OCI-LY1 (cell line): Measurements from ENCODE around the gene A1BG.
A peak's percentile ranks its signal among the peaks of the same experiment; 100 is the strongest.

Experiments
- H2AFZ ChIP-seq: fragments of 200-600 bp; sonication (generic), shearing (Covaris generic); 2 replicates; pipeline ENCODE4 v1.6.0; 2014; ENCODE audit warnings: antibody characterized with exemption, mild to moderate bottlenecking, low read length
- H3F3A ChIP-seq: fragments of 200-600 bp; sonication (generic), shearing (Covaris generic); 2 replicates; pipeline ENCODE4 v1.6.0; 2014; ENCODE audit warnings: mild to moderate bottlenecking, antibody characterized with exemption, low read length, moderate library complexity; ENCODE audit not compliant: insufficient read depth
- H3K27ac ChIP-seq: fragments of 200-600 bp; sonication (generic); 2 replicates; pipeline ENCODE4 v1.5.1; 2014; ENCODE audit warnings: low read length, mixed run types, mild to moderate bottlenecking, low read depth; ENCODE audit not compliant: poor library complexity, severe bottlenecking
- H3K27me3 ChIP-seq: fragments of 200-600 bp; sonication (generic); 2 replicates; pipeline ENCODE4 v1.6.0; 2014; ENCODE audit warnings: antibody characterized with exemption, mild to moderate bottlenecking, low read length, moderate library complexity; ENCODE audit not compliant: insufficient read depth
- H3K36me3 ChIP-seq: fragments of 200-600 bp; sonication (generic); 2 replicates; pipeline ENCODE4 v1.6.1; 2014; ENCODE audit warnings: mild to moderate bottlenecking, antibody characterized with exemption, low read length, moderate library complexity, mixed read lengths; ENCODE audit not compliant: insufficient read depth
- H3K4me1 ChIP-seq: fragments of 200-600 bp; sonication (generic); 2 replicates; pipeline ENCODE4 v1.5.1; 2014; ENCODE audit warnings: mild to moderate bottlenecking, low read length, moderate library complexity; ENCODE audit not compliant: insufficient read depth, severe bottlenecking
- H3K4me2 ChIP-seq: fragments of 200-600 bp; sonication (generic), shearing (Covaris generic); 2 replicates; pipeline ENCODE4 v1.6.1; 2014; ENCODE audit warnings: low read length
- H3K4me3 ChIP-seq: fragments of 200-600 bp; sonication (generic); 2 replicates; pipeline ENCODE4 v1.5.1; 2014; ENCODE audit warnings: low read length, low read depth, mild to moderate bottlenecking, mixed read lengths; ENCODE audit not compliant: poor library complexity, severe bottlenecking
- H3K79me2 ChIP-seq: fragments of 200-600 bp; shearing (Covaris generic); 2 replicates; pipeline ENCODE4 v1.6.1; 2016; ENCODE audit warnings: mixed run types, low read length, mixed read lengths; ENCODE audit not compliant: insufficient read depth
- H3K9ac ChIP-seq: fragments of 200-600 bp; sonication (generic), shearing (Covaris generic); 2 replicates; pipeline ENCODE4 v1.6.1; 2014; ENCODE audit warnings: mild to moderate bottlenecking, low read length, mixed read lengths
- H3K9me2 ChIP-seq: fragments of 200-600 bp; sonication (generic), shearing (Covaris generic); 2 replicates; pipeline ENCODE4 v1.6.1; 2014; ENCODE audit warnings: low read depth, mild to moderate bottlenecking, low read length, mixed read lengths
- H3K9me3 ChIP-seq: fragments of 200-600 bp; shearing (Covaris generic); 2 replicates; pipeline ENCODE4 v1.6.1; 2014; ENCODE audit warnings: low read length, mixed read lengths
- H4K20me1 ChIP-seq: fragments of 200-600 bp; sonication (generic), shearing (Covaris generic); 2 replicates; pipeline ENCODE4 v1.6.0; 2016; ENCODE audit warnings: mild to moderate bottlenecking, low read length; ENCODE audit not compliant: insufficient read depth
- CTCF ChIP-seq: fragments of 200-600 bp; sonication (generic), shearing (Covaris generic); IDR thresholded peaks from 2 replicates; pipeline ENCODE4 v1.5.1; 2017; ENCODE audit warnings: mild to moderate bottlenecking, antibody characterized with exemption, low read length, moderate library complexity, mixed read lengths
- EZH2 ChIP-seq: fragments of 200-600 bp; sonication (generic), shearing (Covaris generic); IDR thresholded peaks from 2 replicates; pipeline ENCODE4 v1.8.0; 2017; ENCODE audit warnings: borderline replicate concordance, mixed run types, mild to moderate bottlenecking, antibody characterized with exemption, low read length, moderate library complexity, mixed read lengths

A1BG gene

DNA sequence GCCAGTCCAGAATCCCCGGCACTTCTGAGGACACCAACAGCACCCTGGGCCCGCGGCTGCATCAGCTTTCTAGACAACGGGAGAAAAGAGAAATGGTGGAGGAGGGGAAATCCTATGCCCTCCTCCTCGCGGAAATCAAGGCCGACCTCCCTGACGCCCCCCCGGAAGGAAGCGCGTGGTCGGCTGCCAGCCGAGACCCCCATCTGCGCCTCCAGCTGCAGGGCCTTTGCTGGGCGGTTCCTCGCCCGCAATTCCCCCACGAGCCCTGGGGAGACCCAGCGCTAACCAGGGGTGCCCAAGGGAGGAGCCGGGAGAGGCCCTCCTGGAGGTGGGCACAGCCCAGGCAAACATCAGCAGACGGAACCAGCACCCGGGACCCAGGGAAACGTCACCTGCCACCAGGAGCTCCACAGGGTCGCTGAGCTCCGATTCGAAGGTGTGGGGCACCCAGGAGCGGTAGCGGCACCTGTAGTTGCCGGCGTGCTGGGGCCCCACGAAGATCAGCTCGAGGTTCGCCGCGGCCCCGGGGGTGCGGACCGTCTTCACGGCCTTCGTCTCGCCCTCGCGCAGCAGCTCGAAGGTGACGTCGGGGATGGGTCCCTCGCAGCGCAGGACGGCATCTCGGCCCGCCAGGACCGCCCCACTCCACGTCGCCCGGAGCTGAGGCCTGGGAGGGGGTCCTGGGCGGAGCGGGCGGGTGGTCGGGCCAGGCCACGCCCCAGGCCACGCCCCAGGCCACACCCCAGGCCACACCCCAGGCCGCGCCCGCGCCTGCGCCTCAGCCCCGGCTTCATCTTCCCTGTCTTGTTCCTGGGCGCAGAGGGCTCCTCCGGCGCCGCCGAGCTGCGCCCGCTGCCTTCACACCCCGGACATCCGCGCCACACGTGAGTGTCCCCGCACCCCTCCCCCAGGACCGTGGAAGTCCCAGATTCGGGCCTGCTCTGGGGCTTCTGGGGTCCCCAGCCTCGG lies 6.0 kb downstream of the A1BG start:
- Histone ChIP-seq H3K36me3 (no peaks in the 10 kb centered on the region), H3K4me3 (peak overlapping the region; percentile 95), H4K20me1 (no peaks in the 10 kb centered on the region), H2AFZ (no peak overlapping the region), H3K4me1 (peaks cover 39% of the 10 kb centered on the region), H3K27me3 (no peaks in the 10 kb centered on the region), H3K9me3 (no peaks in the 10 kb centered on the region), H3K27ac (peak overlapping the region; percentile 16), H3K9ac (peak overlapping the region; percentile 90), H3K4me2 (peak overlapping the region; percentile 83), H3K9me2 (no peaks in the 10 kb centered on the region), H3F3A (no peaks in the 10 kb centered on the region), H3K79me2 (peaks cover 9% of the 10 kb centered on the region)
- no peak for TF ChIP-seq EZH2
- no peak for TF ChIP-seq CTCF

DNA sequence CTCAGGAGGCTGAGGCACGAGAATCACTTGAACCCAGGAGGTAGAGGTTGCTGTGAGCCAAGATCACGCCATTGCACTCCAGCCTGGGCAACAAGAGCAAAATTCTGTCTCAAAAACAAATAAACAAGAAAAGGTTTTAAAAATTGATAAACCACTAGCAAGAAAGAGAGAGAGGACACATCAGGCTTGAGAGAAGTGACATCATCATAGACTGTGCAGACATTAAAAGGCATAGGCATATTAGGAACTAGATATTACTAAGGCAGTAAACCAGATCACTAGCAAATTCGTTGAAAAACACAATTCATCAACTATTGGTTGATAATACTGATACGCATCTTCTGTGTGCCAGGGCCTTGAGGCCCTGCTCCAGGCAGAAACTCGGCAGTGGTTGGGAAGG lies 7.7 kb downstream of the A1BG start:
- no peak overlapping the region for H3K4me2 ChIP-seq
- no peaks in the 10 kb centered on the region for H3K9me3 ChIP-seq
- H3K79me2 ChIP-seq = peaks cover 9% of the 10 kb centered on the region
- no peak overlapping the region for H3K4me3 ChIP-seq
- no peaks in the 10 kb centered on the region for H4K20me1 ChIP-seq
- H3K36me3 ChIP-seq = peaks cover 6% of the 10 kb centered on the region; the same call in 1 of the 2 replicates
- no peaks in the 10 kb centered on the region for H3K9me2 ChIP-seq
- H3K9ac ChIP-seq = no peak overlapping the region
- no peak overlapping the region for H2AFZ ChIP-seq
- peak overlapping the region; percentile 10 for H3K27ac ChIP-seq
- no peaks in the 10 kb centered on the region for H3F3A ChIP-seq
- H3K27me3 ChIP-seq = no peaks in the 10 kb centered on the region
- H3K4me1 ChIP-seq = peaks cover 39% of the 10 kb centered on the region
- no peak for TF ChIP-seq CTCF
- TF ChIP-seq EZH2 = no peak

- TF ChIP-seq CTCF (no peak), EZH2 (no peak)
- Histone ChIP-seq H3F3A (no peaks in the 10 kb centered on the region), H4K20me1 (no peaks in the 10 kb centered on the region), H3K4me1 (no peaks in the 10 kb centered on the region), H3K9me3 (no peaks in the 10 kb centered on the region; the same call in 1 of the 2 replicates), H3K27me3 (no peaks in the 10 kb centered on the region), H3K27ac (no peak overlapping the region), H3K79me2 (no peaks in the 10 kb centered on the region), H3K9me2 (no peaks in the 10 kb centered on the region), H3K4me2 (no peak overlapping the region), H3K9ac (no peak overlapping the region), H3K4me3 (no peak overlapping the region), H3K36me3 (peaks cover 53% of the 10 kb centered on the region), H2AFZ (no peak overlapping the region)
Measured at GRCh38 chr19:58338825-58339558, 14.3 kb downstream of the A1BG start.
